K562 (cell line): Measurements from ENCODE around the gene RBKS. TPM values are rescaled to one million over a fixed set of nuclear protein-coding genes. Genes with fewer than 3 reads are reported as not detected.

Experiments used
- DIDO1 ChIP-seq: fragments of 450-650 bp; IDR thresholded peaks from 2 replicates; pipeline ENCODE4 v1.6.1; 2016; ENCODE audit warnings: low read depth, missing biosample characterization, missing genetic modification characterization
- E2F5 ChIP-seq: sonication (generic); formaldehyde crosslinking; IDR thresholded peaks from 2 replicates; pipeline ENCODE4 v1.8.0; 2022; ENCODE audit warnings: mild to moderate bottlenecking, missing genetic modification reagents
- FOXA3 ChIP-seq, 2 experiments: fragments of 450-650 bp in 1 of 2; sonication (generic) in 1 of 2; formaldehyde crosslinking; IDR thresholded peaks in 1 of 2; conservative IDR thresholded peaks in 1 of 2; 2 replicates each; pipeline versions ENCODE4 v1.4.0 to v1.8.0; 2020 to 2022; ENCODE audit warnings: mild to moderate bottlenecking in 2 of 2, missing genetic modification reagents in 1 of 2
- HNRNPH1 ChIP-seq: fragments of 200-400 bp; formaldehyde crosslinking; optimal IDR thresholded peaks from 2 replicates; pipeline ENCODE3; 2017; ENCODE audit warnings: low read depth, mild to moderate bottlenecking, low read length, moderate library complexity
- MEF2A ChIP-seq: IDR thresholded peaks from 2 replicates; pipeline ENCODE4 v1.6.1; 2011; ENCODE audit warnings: low read depth, mild to moderate bottlenecking, low read length, moderate library complexity; ENCODE audit not compliant: control insufficient read depth
- NFIC ChIP-seq: fragments of 450-650 bp; IDR thresholded peaks from 2 replicates; pipeline ENCODE4 v1.6.1; 2017; ENCODE audit warnings: mild to moderate bottlenecking, inconsistent platforms
- NFRKB ChIP-seq: fragments of 450-650 bp; IDR thresholded peaks from 2 replicates; pipeline ENCODE4 v1.6.1; 2016; ENCODE audit warnings: low read depth
- TAF15 ChIP-seq: fragments of 200-400 bp; formaldehyde crosslinking; IDR thresholded peaks from 2 replicates; pipeline ENCODE4 v1.6.1; 2017; ENCODE audit warnings: mild to moderate bottlenecking, low read depth, low read length, moderate library complexity
- ZBTB8A ChIP-seq: fragments of 450-650 bp; IDR thresholded peaks from 2 replicates; pipeline ENCODE4 v1.6.1; 2018; ENCODE audit warnings: mild to moderate bottlenecking, moderate library complexity; ENCODE audit not compliant: partially characterized antibody
- ZC3H4 ChIP-seq: sonication (generic); formaldehyde crosslinking; IDR thresholded peaks from 2 replicates; pipeline ENCODE4 v1.9.0; 2021; ENCODE audit warnings: missing genetic modification reagents, borderline replicate concordance
- ZEB2 ChIP-seq: fragments of 450-650 bp; IDR thresholded peaks from 2 replicates; pipeline ENCODE4 v1.6.1; 2016
- ZNF24 ChIP-seq: fragments of 450-650 bp; IDR thresholded peaks from 2 replicates; pipeline ENCODE4 v1.6.1; 2016
- ZNF507 ChIP-seq: conservative IDR thresholded peaks from 2 replicates; pipeline ENCODE4 v1.6.1; 2017; ENCODE audit warnings: missing genetic modification characterization, missing compliant biosample characterization
- ZNF644 ChIP-seq: fragments of 200-800 bp; sonication (Bioruptor generic); IDR thresholded peaks from 2 replicates; pipeline ENCODE4 v1.6.1; 2016; ENCODE audit warnings: low read depth, missing genetic modification characterization, missing compliant biosample characterization
- polyA plus RNA-seq, 8 experiments: library from polyadenylated mRNA; depleted of rRNA in 4 of 8; stranded (reverse) in 5 of 8; unstranded in 3 of 8; fragments of >200 nt; fragmentation: Nextera tagmentation in 2 of 8; fragmentation: Illumina TruSeq in 1 of 8; extraction: Ambion mirVana in 2 of 8; extraction: Trizol in 1 of 8; gene quantifications; 2 replicates each; pipeline versions ENCODE4 v1.2.1 to v1.2.3, GENCODE V29; 2011 to 2014; ENCODE audit warnings: inconsistent platforms in 1 of 8, missing spikeins in 1 of 8
- total RNA-seq, 7 experiments: library from RNA; depleted of rRNA in 6 of 7; stranded (reverse); fragments of >200 nt in 6 of 7; fragmentation: Illumina TruSeq in 2 of 7; extraction: Trizol in 2 of 7; gene quantifications; 2 replicates each; pipeline versions ENCODE4 v1.2.1 to v1.2.3, GENCODE V29; 2011 to 2021; ENCODE audit warnings: low replicate concordance in 1 of 7
- TF ChIP-seq, protein P1 (sequence below): conservative IDR thresholded peaks from 2 replicates; pipeline ENCODE4 v1.6.1; 2011; ENCODE audit warnings: low read depth, mild to moderate bottlenecking, low read length; ENCODE audit not compliant: control insufficient read depth
- TF ChIP-seq, protein P2 (sequence below): fragments of 200-800 bp; sonication (Bioruptor generic); IDR thresholded peaks from 2 replicates; pipeline ENCODE4 v1.6.1; 2017; ENCODE audit warnings: missing genetic modification characterization, missing compliant biosample characterization
- TF ChIP-seq, protein P3 (sequence below), 3 experiments: fragments of 200-800 bp in 1 of 3; sonication (Bioruptor generic) in 1 of 3; sonication (generic) in 1 of 3; formaldehyde crosslinking in 1 of 3; IDR thresholded peaks; 2 replicates each; pipeline versions ENCODE4 v1.6.1 to v1.8.0; 2016 to 2022; ENCODE audit warnings: mild to moderate bottlenecking in 2 of 3, missing compliant biosample characterization in 2 of 3, missing genetic modification characterization in 2 of 3, missing genetic modification reagents in 1 of 3
- TF ChIP-seq, protein P4 (sequence below), 3 experiments: IDR thresholded peaks in 2 of 3; conservative IDR thresholded peaks in 1 of 3; 2 replicates each; pipeline ENCODE4 v1.5.1; 2011 to 2012; ENCODE audit warnings: low read length in 3 of 3, mild to moderate bottlenecking in 3 of 3, control low read depth in 2 of 3, improper control_type of control experiment in 1 of 3, inconsistent platforms in 1 of 3, low read depth in 1 of 3, mixed read lengths in 1 of 3, moderate library complexity in 1 of 3; ENCODE audit not compliant: insufficient read depth in 2 of 3
- TF ChIP-seq, protein P5 (sequence below): sonication (generic); IDR thresholded peaks from 2 replicates; pipeline ENCODE4 v1.6.1; 2016

Gene RBKS
- total and polyA plus RNA-seq, 9 of the 15 experiments (the other 6 are each of a cell fraction or from before 2014, with no cell fraction given) = 0.06 to 0.39 (median 0.19) TPM

DNA sequence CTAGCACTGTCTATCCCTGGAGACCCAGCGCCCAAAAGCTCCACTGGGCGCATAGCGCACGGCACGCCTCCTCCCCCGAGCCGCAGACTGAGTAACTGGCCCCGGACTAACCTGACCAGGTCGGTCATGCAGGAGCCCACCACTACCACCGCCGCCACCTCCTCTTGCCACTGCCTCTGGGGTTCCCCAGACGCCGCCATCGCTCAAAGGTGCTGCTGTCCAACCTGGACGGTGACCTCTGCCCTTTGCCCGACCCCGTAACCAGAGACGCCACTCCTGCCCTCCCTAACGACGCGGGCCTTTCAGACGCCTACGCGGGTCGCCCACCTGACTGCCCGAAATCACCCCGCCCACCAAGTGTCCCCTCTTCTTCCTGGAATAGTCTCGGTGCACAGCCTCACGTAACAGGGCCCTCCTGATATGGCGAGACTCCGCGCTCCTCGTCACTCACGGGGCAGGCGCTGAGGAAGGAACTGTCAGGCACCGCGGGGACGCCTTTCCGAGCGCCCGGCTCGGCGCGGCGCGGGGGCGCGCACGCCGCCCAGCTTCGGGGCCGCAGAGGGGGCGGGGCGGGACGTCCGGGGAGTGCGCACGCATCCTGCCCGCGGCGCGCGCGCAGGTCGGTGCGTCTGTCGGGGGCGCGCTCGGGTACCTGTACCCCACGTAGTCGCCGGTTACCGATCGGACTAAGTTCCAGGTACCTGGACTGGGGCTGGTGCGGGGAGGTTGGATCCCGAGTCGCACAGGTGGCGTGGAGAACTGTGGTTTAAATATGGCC is at the start of gene RBKS, which contains the start of gene BABAM2 (continued):
- TF ChIP-seq, protein P1, sequence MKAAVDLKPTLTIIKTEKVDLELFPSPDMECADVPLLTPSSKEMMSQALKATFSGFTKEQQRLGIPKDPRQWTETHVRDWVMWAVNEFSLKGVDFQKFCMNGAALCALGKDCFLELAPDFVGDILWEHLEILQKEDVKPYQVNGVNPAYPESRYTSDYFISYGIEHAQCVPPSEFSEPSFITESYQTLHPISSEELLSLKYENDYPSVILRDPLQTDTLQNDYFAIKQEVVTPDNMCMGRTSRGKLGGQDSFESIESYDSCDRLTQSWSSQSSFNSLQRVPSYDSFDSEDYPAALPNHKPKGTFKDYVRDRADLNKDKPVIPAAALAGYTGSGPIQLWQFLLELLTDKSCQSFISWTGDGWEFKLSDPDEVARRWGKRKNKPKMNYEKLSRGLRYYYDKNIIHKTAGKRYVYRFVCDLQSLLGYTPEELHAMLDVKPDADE = peak; percentile 30; the same call in 1 of the 2 replicates
- TF ChIP-seq ZNF24 (no peak), HNRNPH1 (no peak), MEF2A (no peak), NFRKB (no peak), TAF15 (no peak), DIDO1 (tag) (peak; percentile 60; the same call in 1 of the 2 replicates), ZNF644 (peak; percentile 78), NFIC (peak; percentile 51), FOXA3 (CRISPR knock-in tag; conservative IDR thresholded peaks at IDR 0.05 in 1 of 2, IDR thresholded peaks at IDR 0.05 in 1 of 2) (peak in 1 of 2 experiments; percentile 18; a peak in 1 of 4 replicates), E2F5 (no peak), ZBTB8A (no peak), ZNF507 (no peak), ZC3H4 (CRISPR knock-in tag) (no peak), ZEB2 (peak; percentile 72; the same call in 1 of the 2 replicates)
- TF ChIP-seq, protein P2, sequence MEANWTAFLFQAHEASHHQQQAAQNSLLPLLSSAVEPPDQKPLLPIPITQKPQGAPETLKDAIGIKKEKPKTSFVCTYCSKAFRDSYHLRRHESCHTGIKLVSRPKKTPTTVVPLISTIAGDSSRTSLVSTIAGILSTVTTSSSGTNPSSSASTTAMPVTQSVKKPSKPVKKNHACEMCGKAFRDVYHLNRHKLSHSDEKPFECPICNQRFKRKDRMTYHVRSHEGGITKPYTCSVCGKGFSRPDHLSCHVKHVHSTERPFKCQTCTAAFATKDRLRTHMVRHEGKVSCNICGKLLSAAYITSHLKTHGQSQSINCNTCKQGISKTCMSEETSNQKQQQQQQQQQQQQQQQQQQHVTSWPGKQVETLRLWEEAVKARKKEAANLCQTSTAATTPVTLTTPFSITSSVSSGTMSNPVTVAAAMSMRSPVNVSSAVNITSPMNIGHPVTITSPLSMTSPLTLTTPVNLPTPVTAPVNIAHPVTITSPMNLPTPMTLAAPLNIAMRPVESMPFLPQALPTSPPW (CRISPR knock-in tag) = peak; percentile 84
- TF ChIP-seq, protein P3, sequence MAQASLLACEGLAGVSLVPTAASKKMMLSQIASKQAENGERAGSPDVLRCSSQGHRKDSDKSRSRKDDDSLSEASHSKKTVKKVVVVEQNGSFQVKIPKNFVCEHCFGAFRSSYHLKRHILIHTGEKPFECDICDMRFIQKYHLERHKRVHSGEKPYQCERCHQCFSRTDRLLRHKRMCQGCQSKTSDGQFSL (CRISPR knock-in tag; IDR thresholded peaks at IDR 0.05) = no peak
- TF ChIP-seq, protein P3 (tag; IDR thresholded peaks at IDR 0.05) = no peak
- TF ChIP-seq, protein P4, sequence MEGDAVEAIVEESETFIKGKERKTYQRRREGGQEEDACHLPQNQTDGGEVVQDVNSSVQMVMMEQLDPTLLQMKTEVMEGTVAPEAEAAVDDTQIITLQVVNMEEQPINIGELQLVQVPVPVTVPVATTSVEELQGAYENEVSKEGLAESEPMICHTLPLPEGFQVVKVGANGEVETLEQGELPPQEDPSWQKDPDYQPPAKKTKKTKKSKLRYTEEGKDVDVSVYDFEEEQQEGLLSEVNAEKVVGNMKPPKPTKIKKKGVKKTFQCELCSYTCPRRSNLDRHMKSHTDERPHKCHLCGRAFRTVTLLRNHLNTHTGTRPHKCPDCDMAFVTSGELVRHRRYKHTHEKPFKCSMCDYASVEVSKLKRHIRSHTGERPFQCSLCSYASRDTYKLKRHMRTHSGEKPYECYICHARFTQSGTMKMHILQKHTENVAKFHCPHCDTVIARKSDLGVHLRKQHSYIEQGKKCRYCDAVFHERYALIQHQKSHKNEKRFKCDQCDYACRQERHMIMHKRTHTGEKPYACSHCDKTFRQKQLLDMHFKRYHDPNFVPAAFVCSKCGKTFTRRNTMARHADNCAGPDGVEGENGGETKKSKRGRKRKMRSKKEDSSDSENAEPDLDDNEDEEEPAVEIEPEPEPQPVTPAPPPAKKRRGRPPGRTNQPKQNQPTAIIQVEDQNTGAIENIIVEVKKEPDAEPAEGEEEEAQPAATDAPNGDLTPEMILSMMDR (IDR thresholded peaks at IDR 0.05 in 2 of 3, conservative IDR thresholded peaks at IDR 0.05 in 1 of 3; ENCODE audit: insufficient read depth in 2 of 3, low read depth in 1 of 3, low read length in 3 of 3) = no peak
- TF ChIP-seq, protein P5, sequence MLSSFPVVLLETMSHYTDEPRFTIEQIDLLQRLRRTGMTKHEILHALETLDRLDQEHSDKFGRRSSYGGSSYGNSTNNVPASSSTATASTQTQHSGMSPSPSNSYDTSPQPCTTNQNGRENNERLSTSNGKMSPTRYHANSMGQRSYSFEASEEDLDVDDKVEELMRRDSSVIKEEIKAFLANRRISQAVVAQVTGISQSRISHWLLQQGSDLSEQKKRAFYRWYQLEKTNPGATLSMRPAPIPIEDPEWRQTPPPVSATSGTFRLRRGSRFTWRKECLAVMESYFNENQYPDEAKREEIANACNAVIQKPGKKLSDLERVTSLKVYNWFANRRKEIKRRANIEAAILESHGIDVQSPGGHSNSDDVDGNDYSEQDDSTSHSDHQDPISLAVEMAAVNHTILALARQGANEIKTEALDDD = peak; percentile 57; the same call in 1 of the 2 replicates
